HEK293 (cell line): ENCODE measurements around the gene CABLES2.

Experiments used
- CTCF ChIA-PET: fragments of 350-600 bp; formaldehyde crosslinking; extraction: SDS; loops from one replicate; lab custom pipeline; 2021; ENCODE audit warnings: antibody characterized with exemption; lab: Yijun Ruan, JAX
- POLR2A ChIA-PET: fragments of 300-600 bp; formaldehyde crosslinking; extraction: SDS; loops from one replicate; lab custom pipeline; 2020; ENCODE audit warnings: antibody characterized with exemption, inconsistent platforms; lab: Yijun Ruan, JAX
- H3K27ac ChIP-seq: fragments of 200-500 bp; sonication (Bioruptor generic); 2 replicates; pipeline ENCODE4 v1.5.1; 2014; ENCODE audit warnings: low read depth, low read length, control low read depth, inconsistent platforms; ENCODE audit errors: extremely low read depth
- H3K36me3 ChIP-seq, 2 experiments: fragments of 200-500 bp in 1 of 2; sonication (Bioruptor generic) in 1 of 2; 1 replicate in 1 of 2; 2 replicates in 1 of 2; pipeline ENCODE4 v1.5.1; 2014 to 2017; ENCODE audit warnings: inconsistent platforms in 2 of 2, low read length in 2 of 2; ENCODE audit not compliant: control insufficient read depth in 2 of 2, insufficient read depth in 1 of 2
- H3K4me1 ChIP-seq: fragments of 200-500 bp; sonication (Bioruptor generic); 2 replicates; pipeline ENCODE4 v1.5.1; 2014; ENCODE audit warnings: mild to moderate bottlenecking, low read length, inconsistent platforms; ENCODE audit not compliant: control insufficient read depth, insufficient read depth
- H3K4me3 ChIP-seq: 2 replicates; pipeline ENCODE4 v1.5.1; 2011; ENCODE audit warnings: low read depth, mild to moderate bottlenecking, control low read depth, low read length, moderate library complexity
- H3K9me3 ChIP-seq: fragments of 200-500 bp; sonication (Bioruptor generic); 2 replicates; pipeline ENCODE4 v1.5.1; 2014; ENCODE audit warnings: low read depth, low read length, inconsistent platforms; ENCODE audit not compliant: control insufficient read depth, insufficient read depth
- GFI1B ChIP-seq: fragments of 450-650 bp; formaldehyde crosslinking; IDR thresholded peaks from 2 replicates; pipeline ENCODE4 v1.5.1; 2016; ENCODE audit warnings: missing biosample characterization, missing genetic modification characterization
- HOXA7 ChIP-seq: sonication (generic); formaldehyde crosslinking; IDR thresholded peaks from 2 replicates; pipeline ENCODE4 v1.8.1; 2022; ENCODE audit warnings: missing genetic modification reagents, borderline replicate concordance
- HOXC10 ChIP-seq: sonication (generic); formaldehyde crosslinking; IDR thresholded peaks from 2 replicates; pipeline ENCODE4 v1.8.1; 2023; ENCODE audit warnings: mild to moderate bottlenecking, missing genetic modification reagents
- HOXD13 ChIP-seq: sonication (generic); formaldehyde crosslinking; IDR thresholded peaks from 2 replicates; pipeline ENCODE4 v1.8.0; 2022; ENCODE audit warnings: missing genetic modification reagents, borderline replicate concordance
- MEIS1 ChIP-seq: sonication (generic); formaldehyde crosslinking; IDR thresholded peaks from 2 replicates; pipeline ENCODE4 v1.8.1; 2022; ENCODE audit warnings: missing genetic modification reagents, mild to moderate bottlenecking, borderline replicate concordance
- MZF1 ChIP-seq: fragments of 450-650 bp; formaldehyde crosslinking; IDR thresholded peaks from 2 replicates; pipeline ENCODE4 v1.5.1; 2017; ENCODE audit warnings: missing biosample characterization, missing genetic modification characterization, borderline replicate concordance
- REPIN1 ChIP-seq: fragments of 450-650 bp; formaldehyde crosslinking; IDR thresholded peaks from 2 replicates; pipeline ENCODE4 v1.5.1; 2017; ENCODE audit warnings: missing biosample characterization, missing genetic modification characterization, low read depth
- SALL2 ChIP-seq: fragments of 450-650 bp; formaldehyde crosslinking; IDR thresholded peaks from 2 replicates; pipeline ENCODE4 v1.5.0; 2017; ENCODE audit warnings: missing biosample characterization, mild to moderate bottlenecking, missing genetic modification characterization, borderline replicate concordance
- SP2 ChIP-seq: fragments of 450-650 bp; formaldehyde crosslinking; IDR thresholded peaks from 2 replicates; pipeline ENCODE4 v1.5.1; 2016; ENCODE audit warnings: missing biosample characterization, missing genetic modification characterization
- SP7 ChIP-seq: fragments of 450-650 bp; formaldehyde crosslinking; IDR thresholded peaks from 2 replicates; pipeline ENCODE4 v1.5.1; 2016; ENCODE audit warnings: missing biosample characterization, missing genetic modification characterization
- YY1 ChIP-seq: fragments of 450-650 bp; formaldehyde crosslinking; IDR thresholded peaks from 2 replicates; pipeline ENCODE4 v1.5.1; 2018; ENCODE audit warnings: missing biosample characterization, missing genetic modification characterization
- ZBTB17 ChIP-seq: fragments of 450-650 bp; formaldehyde crosslinking; IDR thresholded peaks from 2 replicates; pipeline ENCODE4 v1.5.1; 2016; ENCODE audit warnings: missing biosample characterization, missing genetic modification characterization
- ZBTB7A ChIP-seq: fragments of 450-650 bp; formaldehyde crosslinking; IDR thresholded peaks from 2 replicates; pipeline ENCODE4 v1.5.1; 2016; ENCODE audit warnings: low read depth, missing biosample characterization, missing genetic modification characterization
- ZIC2 ChIP-seq: fragments of 450-650 bp; formaldehyde crosslinking; IDR thresholded peaks from 2 replicates; pipeline ENCODE4 v1.5.1; 2016; ENCODE audit warnings: missing biosample characterization, missing genetic modification characterization
- ZNF169 ChIP-seq: fragments of 450-650 bp; formaldehyde crosslinking; IDR thresholded peaks from 2 replicates; pipeline ENCODE4 v1.5.1; 2016; ENCODE audit warnings: missing biosample characterization, missing genetic modification characterization
- ZNF2 ChIP-seq: fragments of 450-650 bp; formaldehyde crosslinking; IDR thresholded peaks from 2 replicates; pipeline ENCODE4 v1.5.1; 2016; ENCODE audit warnings: missing biosample characterization, missing genetic modification characterization
- ZNF24 ChIP-seq: fragments of 450-650 bp; formaldehyde crosslinking; IDR thresholded peaks from 2 replicates; pipeline ENCODE4 v1.5.1; 2016; ENCODE audit warnings: missing biosample characterization, missing genetic modification characterization
- ZNF274 ChIP-seq, 2 experiments: fragments of 200-500 bp in 1 of 2; fragments of 450-650 bp in 1 of 2; sonication (Bioruptor generic) in 1 of 2; formaldehyde crosslinking in 1 of 2; IDR thresholded peaks; 2 replicates each; pipeline versions ENCODE4 v1.5.1 to v1.6.1; 2014 to 2016; ENCODE audit warnings: borderline replicate concordance in 1 of 2, inconsistent platforms in 1 of 2, low read length in 1 of 2, missing biosample characterization in 1 of 2, missing genetic modification characterization in 1 of 2
- ZNF280D ChIP-seq: fragments of 450-650 bp; formaldehyde crosslinking; IDR thresholded peaks from 2 replicates; pipeline ENCODE4 v1.5.1; 2016; ENCODE audit warnings: missing biosample characterization, missing genetic modification characterization
- ZNF366 ChIP-seq: fragments of 450-650 bp; formaldehyde crosslinking; conservative IDR thresholded peaks from 2 replicates; pipeline ENCODE4 v1.5.1; 2016; ENCODE audit warnings: missing biosample characterization, missing genetic modification characterization
- ZNF529 ChIP-seq: fragments of 450-650 bp; formaldehyde crosslinking; IDR thresholded peaks from 2 replicates; pipeline ENCODE4 v1.5.1; 2017; ENCODE audit warnings: missing genetic modification characterization, missing biosample characterization; ENCODE audit not compliant: insufficient replicate concordance
- ZNF548 ChIP-seq: fragments of 450-650 bp; formaldehyde crosslinking; IDR thresholded peaks from 2 replicates; pipeline ENCODE4 v1.5.1; 2016; ENCODE audit warnings: missing biosample characterization, missing genetic modification characterization
- ZNF560 ChIP-seq: fragments of 450-650 bp; formaldehyde crosslinking; IDR thresholded peaks from 2 replicates; pipeline ENCODE4 v1.5.1; 2017; ENCODE audit warnings: missing biosample characterization, missing genetic modification characterization, borderline replicate concordance
- ZNF624 ChIP-seq: fragments of 450-650 bp; formaldehyde crosslinking; IDR thresholded peaks from 2 replicates; pipeline ENCODE4 v1.5.1; 2017; ENCODE audit warnings: missing biosample characterization, missing genetic modification characterization
- ZNF792 ChIP-seq: fragments of 450-650 bp; formaldehyde crosslinking; IDR thresholded peaks from 2 replicates; pipeline ENCODE4 v1.5.1; 2016; ENCODE audit warnings: missing biosample characterization, missing genetic modification characterization
- ZNF837 ChIP-seq: fragments of 450-650 bp; formaldehyde crosslinking; IDR thresholded peaks from 2 replicates; pipeline ENCODE4 v1.5.1; 2016; ENCODE audit warnings: missing biosample characterization, missing genetic modification characterization
- TF ChIP-seq, protein P1 (sequence below): fragments of 450-650 bp; formaldehyde crosslinking; IDR thresholded peaks from 2 replicates; pipeline ENCODE4 v1.5.1; 2016; ENCODE audit warnings: missing biosample characterization, missing genetic modification characterization
- TF ChIP-seq, protein P2 (sequence below): fragments of 450-650 bp; formaldehyde crosslinking; IDR thresholded peaks from 2 replicates; pipeline ENCODE4 v1.5.0; 2017; ENCODE audit warnings: missing biosample characterization, missing genetic modification characterization, borderline replicate concordance

CABLES2 gene

GRCh38 chr20:62409931-62410745 lies 3.1 kb upstream of the CABLES2 start:
- H3K27ac ChIP-seq = no peak overlapping the region
- peaks cover 6% of the 10 kb centered on the region; the same call in 1 of the 2 replicates for H3K4me1 ChIP-seq
- ChIA-PET CTCF (interaction anchor here (0.6 to 3.1 kb wide), 21 partner anchors 8 to 384 kb away, joined by 3 to 18 read pairs (median 4); no protein-coding TSS in a partner anchor), POLR2A (interaction anchor here (1.2 kb wide), 1 partner anchor 23 kb away, joined by 6 read pairs; the partner anchor contains the start of gene RPS21)
- no peaks in the 10 kb centered on the region for H3K9me3 ChIP-seq
- H3K36me3 ChIP-seq = peaks cover 0 to 1% of the 10 kb centered on the region in 2 experiments; a peak in 1 of 3 replicates
- H3K4me3 ChIP-seq = no peak overlapping the region
- TF ChIP-seq ZNF366 (no peak), HOXC10 (CRISPR knock-in tag) (no peak), YY1 (tag by site-specific recombination) (no peak), ZNF169 (tag by site-specific recombination) (no peak), SP7 (tag by site-specific recombination) (peak; percentile 58), ZNF2 (tag by site-specific recombination) (no peak), ZNF24 (0 out of 2 replicates have a peak, but pooled peaks have one; percentile 49), SP2 (tag by site-specific recombination) (peak; percentile 43), MZF1 (tag by site-specific recombination) (no peak), GFI1B (tag by site-specific recombination) (no peak), ZNF837 (tag by site-specific recombination) (no peak), SALL2 (tag by site-specific recombination) (no peak), ZNF624 (no peak), HOXA7 (no peak), ZIC2 (tag by site-specific recombination) (peak; percentile 94), ZNF548 (tag by site-specific recombination) (no peak), ZNF560 (tag by site-specific recombination) (no peak), ZNF529 (tag by site-specific recombination) (no peak), ZNF792 (no peak), ZNF280D (tag by site-specific recombination) (no peak), ZBTB7A (tag by site-specific recombination) (no peak), MEIS1 (CRISPR knock-in tag) (0 out of 2 replicates have a peak, but pooled peaks have one; percentile 22), ZBTB17 (tag by site-specific recombination) (peak; percentile 56; the same call in 1 of the 2 replicates), HOXD13 (CRISPR knock-in tag) (no peak), REPIN1 (tag by site-specific recombination) (no peak), ZNF274 (IDR thresholded peaks at IDR 0.05; ENCODE audit: low read length) (no peak), ZNF274 (tag by site-specific recombination; IDR thresholded peaks at IDR 0.05; ENCODE audit: borderline replicate concordance) (no peak)
- TF ChIP-seq, protein P1, sequence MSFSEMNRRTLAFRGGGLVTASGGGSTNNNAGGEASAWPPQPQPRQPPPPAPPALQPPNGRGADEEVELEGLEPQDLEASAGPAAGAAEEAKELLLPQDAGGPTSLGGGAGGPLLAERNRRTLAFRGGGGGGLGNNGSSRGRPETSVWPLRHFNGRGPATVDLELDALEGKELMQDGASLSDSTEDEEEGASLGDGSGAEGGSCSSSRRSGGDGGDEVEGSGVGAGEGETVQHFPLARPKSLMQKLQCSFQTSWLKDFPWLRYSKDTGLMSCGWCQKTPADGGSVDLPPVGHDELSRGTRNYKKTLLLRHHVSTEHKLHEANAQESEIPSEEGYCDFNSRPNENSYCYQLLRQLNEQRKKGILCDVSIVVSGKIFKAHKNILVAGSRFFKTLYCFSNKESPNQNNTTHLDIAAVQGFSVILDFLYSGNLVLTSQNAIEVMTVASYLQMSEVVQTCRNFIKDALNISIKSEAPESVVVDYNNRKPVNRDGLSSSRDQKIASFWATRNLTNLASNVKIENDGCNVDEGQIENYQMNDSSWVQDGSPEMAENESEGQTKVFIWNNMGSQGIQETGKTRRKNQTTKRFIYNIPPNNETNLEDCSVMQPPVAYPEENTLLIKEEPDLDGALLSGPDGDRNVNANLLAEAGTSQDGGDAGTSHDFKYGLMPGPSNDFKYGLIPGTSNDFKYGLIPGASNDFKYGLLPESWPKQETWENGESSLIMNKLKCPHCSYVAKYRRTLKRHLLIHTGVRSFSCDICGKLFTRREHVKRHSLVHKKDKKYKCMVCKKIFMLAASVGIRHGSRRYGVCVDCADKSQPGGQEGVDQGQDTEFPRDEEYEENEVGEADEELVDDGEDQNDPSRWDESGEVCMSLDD (tag by site-specific recombination) = 0 out of 2 replicates have a peak, but pooled peaks have one; percentile 25
- TF ChIP-seq, protein P2, sequence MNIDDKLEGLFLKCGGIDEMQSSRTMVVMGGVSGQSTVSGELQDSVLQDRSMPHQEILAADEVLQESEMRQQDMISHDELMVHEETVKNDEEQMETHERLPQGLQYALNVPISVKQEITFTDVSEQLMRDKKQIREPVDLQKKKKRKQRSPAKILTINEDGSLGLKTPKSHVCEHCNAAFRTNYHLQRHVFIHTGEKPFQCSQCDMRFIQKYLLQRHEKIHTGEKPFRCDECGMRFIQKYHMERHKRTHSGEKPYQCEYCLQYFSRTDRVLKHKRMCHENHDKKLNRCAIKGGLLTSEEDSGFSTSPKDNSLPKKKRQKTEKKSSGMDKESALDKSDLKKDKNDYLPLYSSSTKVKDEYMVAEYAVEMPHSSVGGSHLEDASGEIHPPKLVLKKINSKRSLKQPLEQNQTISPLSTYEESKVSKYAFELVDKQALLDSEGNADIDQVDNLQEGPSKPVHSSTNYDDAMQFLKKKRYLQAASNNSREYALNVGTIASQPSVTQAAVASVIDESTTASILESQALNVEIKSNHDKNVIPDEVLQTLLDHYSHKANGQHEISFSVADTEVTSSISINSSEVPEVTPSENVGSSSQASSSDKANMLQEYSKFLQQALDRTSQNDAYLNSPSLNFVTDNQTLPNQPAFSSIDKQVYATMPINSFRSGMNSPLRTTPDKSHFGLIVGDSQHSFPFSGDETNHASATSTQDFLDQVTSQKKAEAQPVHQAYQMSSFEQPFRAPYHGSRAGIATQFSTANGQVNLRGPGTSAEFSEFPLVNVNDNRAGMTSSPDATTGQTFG (tag by site-specific recombination) = no peak
